ENCODE results near the gene RASAL2.

Gene RASAL2

DNA sequence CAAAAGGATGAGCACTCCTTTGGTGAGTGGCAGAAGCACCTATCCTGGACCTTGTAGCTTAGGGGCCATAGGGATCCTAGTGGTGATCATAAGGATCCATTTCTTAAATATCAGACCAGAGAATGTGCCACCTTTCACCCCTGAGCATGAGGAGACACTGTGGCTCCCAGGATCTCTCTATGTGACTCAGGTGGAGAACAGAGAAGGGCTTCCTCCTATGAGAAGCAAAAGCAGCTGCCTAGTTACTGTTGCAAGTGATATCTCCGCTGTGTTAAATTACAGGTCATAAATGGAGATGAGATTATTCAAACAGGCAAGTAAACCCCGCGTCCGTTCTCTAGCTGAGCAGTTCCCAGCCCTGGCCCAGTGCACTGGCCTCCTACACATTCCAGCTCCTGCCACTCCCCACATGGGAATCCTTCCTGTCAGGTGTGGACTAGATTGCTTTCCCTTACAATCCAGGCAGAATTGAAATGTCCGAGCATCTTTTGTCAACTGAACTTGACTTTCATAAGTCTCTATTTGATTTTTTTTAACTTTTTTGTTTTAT, 376.6 kb downstream of the RASAL2 start:
- DNase-seq (ENCODE audit: low spot score), result no peak
- no peak overlapping the region for H3K4me3 ChIP-seq (ENCODE audit: severe bottlenecking)
- no peaks in the 10 kb centered on the region for H3K27me3 ChIP-seq (ENCODE audit: insufficient read depth, poor library complexity, severe bottlenecking)
- no peak for TF ChIP-seq CTCF (IDR thresholded peaks at IDR 0.05; ENCODE audit: poor library complexity, severe bottlenecking)
- peak overlapping the region; percentile 26 for H3K27ac ChIP-seq (ENCODE audit: poor library complexity, severe bottlenecking)
- peak; percentile 97 for ATAC-seq (ENCODE audit: low read depth)
- peaks cover 11% of the 10 kb centered on the region for H3K4me1 ChIP-seq (ENCODE audit: insufficient read depth, poor library complexity, severe bottlenecking)
- H3K36me3 ChIP-seq (ENCODE audit: low read depth), result peaks cover 48% of the 10 kb centered on the region
- H3K9me3 ChIP-seq (ENCODE audit: severe bottlenecking), result no peaks in the 10 kb centered on the region

DNA sequence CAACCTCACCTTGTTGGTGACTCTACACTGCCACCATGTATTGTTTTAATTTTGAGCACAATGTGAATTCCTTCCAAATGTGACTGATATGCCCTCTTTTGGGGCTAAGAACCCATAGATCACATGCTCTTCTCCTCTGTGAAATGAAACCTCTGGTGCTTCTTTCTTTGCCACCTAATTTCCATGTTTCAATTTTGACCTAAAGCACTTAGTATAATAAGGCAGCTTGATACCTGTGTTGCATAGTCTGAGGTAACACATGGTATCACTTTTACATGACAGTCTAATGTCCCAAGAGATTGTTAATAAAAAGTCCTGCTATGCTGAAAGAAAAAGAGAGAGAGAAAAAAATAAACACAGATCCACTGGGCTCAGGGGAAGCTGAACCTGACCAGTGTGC, 378.6 kb downstream of the RASAL2 start:
- DNase-seq (ENCODE audit: low spot score), result no peak
- no peak for ATAC-seq (ENCODE audit: low read depth)
- no peak overlapping the region for H3K4me3 ChIP-seq (ENCODE audit: severe bottlenecking)
- H3K36me3 ChIP-seq (ENCODE audit: low read depth), result peaks cover 30% of the 10 kb centered on the region
- H3K27ac ChIP-seq (ENCODE audit: poor library complexity, severe bottlenecking), result no peak overlapping the region
- H3K4me1 ChIP-seq (ENCODE audit: insufficient read depth, poor library complexity, severe bottlenecking), result peaks cover 11% of the 10 kb centered on the region
- no peaks in the 10 kb centered on the region for H3K9me3 ChIP-seq (ENCODE audit: severe bottlenecking)
- H3K27me3 ChIP-seq (ENCODE audit: insufficient read depth, poor library complexity, severe bottlenecking), result no peaks in the 10 kb centered on the region
- TF ChIP-seq CTCF (IDR thresholded peaks at IDR 0.05; ENCODE audit: poor library complexity, severe bottlenecking), result no peak

- TF ChIP-seq CTCF (IDR thresholded peaks at IDR 0.05; ENCODE audit: poor library complexity, severe bottlenecking), result no peak
Observed at GRCh38 chr1:178477373-178477772, 383.5 kb downstream of the RASAL2 start.

GRCh38 chr1:178477841-178478240, 383.9 kb downstream of the RASAL2 start:
- H3K9me3 ChIP-seq (ENCODE audit: severe bottlenecking), result no peaks in the 10 kb centered on the region
- H3K27me3 ChIP-seq (ENCODE audit: insufficient read depth, poor library complexity, severe bottlenecking), result no peaks in the 10 kb centered on the region
- no peaks in the 10 kb centered on the region for H3K4me1 ChIP-seq (ENCODE audit: insufficient read depth, poor library complexity, severe bottlenecking)
- no peak for TF ChIP-seq CTCF (IDR thresholded peaks at IDR 0.05; ENCODE audit: poor library complexity, severe bottlenecking)
- H3K4me3 ChIP-seq (ENCODE audit: severe bottlenecking), result no peak overlapping the region
- H3K27ac ChIP-seq (ENCODE audit: poor library complexity, severe bottlenecking), result no peak overlapping the region
- DNase-seq (ENCODE audit: low spot score) (no peak), ATAC-seq (ENCODE audit: low read depth) (no peak)
- peaks cover 18% of the 10 kb centered on the region for H3K36me3 ChIP-seq (ENCODE audit: low read depth)

More at GRCh38 chr1:178477373-178477772, 383.5 kb downstream of the RASAL2 start:
- no peak for ATAC-seq (ENCODE audit: low read depth)
- H3K36me3 ChIP-seq (ENCODE audit: low read depth), result peaks cover 18% of the 10 kb centered on the region
- no peak overlapping the region for H3K4me3 ChIP-seq (ENCODE audit: severe bottlenecking)
- H3K27ac ChIP-seq (ENCODE audit: poor library complexity, severe bottlenecking), result no peak overlapping the region
- no peaks in the 10 kb centered on the region for H3K9me3 ChIP-seq (ENCODE audit: severe bottlenecking)
- no peak for DNase-seq (ENCODE audit: low spot score)
- no peaks in the 10 kb centered on the region for H3K27me3 ChIP-seq (ENCODE audit: insufficient read depth, poor library complexity, severe bottlenecking)
- no peaks in the 10 kb centered on the region for H3K4me1 ChIP-seq (ENCODE audit: insufficient read depth, poor library complexity, severe bottlenecking)

GRCh38 chr1:178483251-178483957, 389.5 kb downstream of the RASAL2 start:
- H3K36me3 ChIP-seq (ENCODE audit: low read depth), result 0 out of 2 replicates have a peak, but pooled peaks cover 4% of the 10 kb centered on the region
- H3K4me3 ChIP-seq (ENCODE audit: severe bottlenecking), result no peak overlapping the region
- no peaks in the 10 kb centered on the region for H3K4me1 ChIP-seq (ENCODE audit: insufficient read depth, poor library complexity, severe bottlenecking)
- H3K27me3 ChIP-seq (ENCODE audit: insufficient read depth, poor library complexity, severe bottlenecking), result no peaks in the 10 kb centered on the region
- no peaks in the 10 kb centered on the region for H3K9me3 ChIP-seq (ENCODE audit: severe bottlenecking)
- DNase-seq (ENCODE audit: low spot score) (no peak), ATAC-seq (ENCODE audit: low read depth) (no peak)
- TF ChIP-seq CTCF (IDR thresholded peaks at IDR 0.05; ENCODE audit: poor library complexity, severe bottlenecking), result no peak
- H3K27ac ChIP-seq (ENCODE audit: poor library complexity, severe bottlenecking), result no peak overlapping the region
